K562 (cell line): Measurements from ENCODE around the gene TAMALIN. TPM values are rescaled to one million over a fixed set of nuclear protein-coding genes. Genes with fewer than 3 reads are reported as not detected.

Source experiments
- ATAC-seq: fragments of 200-7000 bp; cut with Tn5 transposase; 3 replicates; pipeline ENCODE4 v1.9.1; 2020; ENCODE audit warnings: moderate library complexity
- BruUV-seq: library from RNA; stranded (reverse); fragments of 400-500 nt; replicated peaks from 2 replicates; lab custom pipeline; 2021; lab: Mats Ljungman, UMichigan
- CTCF ChIA-PET: fragments of 300-600 bp; formaldehyde crosslinking; extraction: SDS; loops from one replicate; lab custom pipeline; 2021; ENCODE audit warnings: low intra/inter-chr PET ratio; lab: Yijun Ruan, JAX
- POLR2A ChIA-PET: fragments of 300-600, 350-650 bp; sonication (Branson Sonifier 250); formaldehyde crosslinking; extraction: SDS; loops from one replicate; lab custom pipeline; 2021; ENCODE audit warnings: antibody characterized with exemption, inconsistent platforms; lab: Yijun Ruan, JAX
- DNase-seq, 4 experiments: peaks; one replicate each; pipeline versions ENCODE4 v3.0.0 to v3.0.0-alpha.2; 2011 to 2018; ENCODE audit warnings: low spot score in 3 of 4, mixed read lengths in 3 of 4; ENCODE audit errors: extremely low read depth in 1 of 4
- FAIRE-seq: peaks from 2 replicates; lab custom pipeline; 2011; peaks lifted over from hg19 to GRCh38; lab: Jason Lieb, UNC
- H2AFZ ChIP-seq: 2 replicates; pipeline ENCODE4 v1.6.0; 2011; ENCODE audit warnings: low read depth, low read length, control low read depth, inconsistent platforms
- H3K27ac ChIP-seq: fragments of 200-600 bp; 3 replicates; pipeline ENCODE4 v1.8.0; 2011; ENCODE audit warnings: low read depth, mild to moderate bottlenecking, control low read depth, inconsistent platforms, low read length, moderate library complexity, mixed read lengths; ENCODE audit errors: extremely low read depth
- H3K27me3 ChIP-seq, 2 experiments: fragments of 300-600 bp in 1 of 2; 2 replicates in 1 of 2; 3 replicates in 1 of 2; pipeline versions ENCODE4 v1.6.0 to v1.8.0; 2011; ENCODE audit warnings: inconsistent platforms in 2 of 2, low read length in 2 of 2, mild to moderate bottlenecking in 1 of 2, mixed read lengths in 1 of 2, moderate library complexity in 1 of 2; ENCODE audit not compliant: control insufficient read depth in 2 of 2, insufficient read depth in 2 of 2
- H3K36me3 ChIP-seq: fragments of 300-600 bp; 3 replicates; pipeline ENCODE4 v1.8.0; 2011; ENCODE audit warnings: mild to moderate bottlenecking, low read length, inconsistent platforms; ENCODE audit not compliant: control insufficient read depth, insufficient read depth
- H3K4me1 ChIP-seq, 2 experiments: fragments of 200-600 bp in 1 of 2; replicated peaks in 1 of 2; 2 replicates in 1 of 2; 3 replicates in 1 of 2; pipeline versions ENCODE4 v1.5.1 to v1.8.0; 2011; ENCODE audit warnings: inconsistent platforms in 2 of 2, low read length in 2 of 2, mild to moderate bottlenecking in 1 of 2, mixed read lengths in 1 of 2, moderate library complexity in 1 of 2; ENCODE audit not compliant: control insufficient read depth in 2 of 2, insufficient read depth in 2 of 2
- H3K4me2 ChIP-seq: 2 replicates; pipeline ENCODE4 v1.6.1; 2011; ENCODE audit warnings: low read length, control low read depth, inconsistent platforms, mixed read lengths; ENCODE audit not compliant: insufficient read depth
- H3K4me3 ChIP-seq: fragments of 200-600 bp; sonication (generic), shearing (Covaris generic); 2 replicates; pipeline ENCODE4 v1.5.1; 2016; ENCODE audit warnings: control low read depth, inconsistent platforms
- H3K79me2 ChIP-seq: fragments of 200-600 bp; 3 replicates; pipeline ENCODE4 v1.8.0; 2011; ENCODE audit warnings: low read length, inconsistent platforms; ENCODE audit not compliant: control insufficient read depth, insufficient read depth
- H3K9ac ChIP-seq, 2 experiments: 2 replicates each; pipeline versions ENCODE4 v1.6.0 to v1.6.1; 2011; ENCODE audit warnings: low read depth in 2 of 2, low read length in 2 of 2, control low read depth in 1 of 2, inconsistent platforms in 1 of 2, mild to moderate bottlenecking in 1 of 2, mixed read lengths in 1 of 2; ENCODE audit not compliant: insufficient read depth in 1 of 2
- H3K9me1 ChIP-seq: one replicate; pipeline ENCODE4 v1.6.0; 2011; ENCODE audit warnings: inconsistent platforms, mild to moderate bottlenecking, low read length, moderate library complexity; ENCODE audit not compliant: control insufficient read depth, insufficient read depth
- H3K9me3 ChIP-seq: replicated peaks from 2 replicates; pipeline ENCODE4 v1.5.1; 2011; ENCODE audit warnings: low read depth, low read length, inconsistent platforms; ENCODE audit not compliant: control insufficient read depth, insufficient read depth
- H4K20me1 ChIP-seq: replicated peaks from 2 replicates; pipeline ENCODE4 v1.6.1; 2011; ENCODE audit warnings: low read length, inconsistent platforms, mixed read lengths; ENCODE audit not compliant: control insufficient read depth, insufficient read depth
- CC2D1A ChIP-seq: fragments of 450-650 bp; IDR thresholded peaks from 2 replicates; pipeline ENCODE4 v1.6.1; 2017; ENCODE audit warnings: mild to moderate bottlenecking
- JUNB ChIP-seq: fragments of 450-650 bp; formaldehyde crosslinking; conservative IDR thresholded peaks from 2 replicates; pipeline ENCODE4 v1.4.0; 2020; ENCODE audit warnings: mild to moderate bottlenecking
- L3MBTL2 ChIP-seq: fragments of 450-650 bp; IDR thresholded peaks from 2 replicates; pipeline ENCODE4 v1.6.1; 2016; ENCODE audit warnings: mild to moderate bottlenecking, moderate library complexity
- PRPF4 ChIP-seq: fragments of 200-400 bp; formaldehyde crosslinking; IDR thresholded peaks from one replicate; pipeline ENCODE4 v1.6.1; 2017; ENCODE audit warnings: low read length, low read depth, mild to moderate bottlenecking; ENCODE audit not compliant: insufficient read depth, poor library complexity, severe bottlenecking
- RB1 ChIP-seq: fragments of 450-650 bp; IDR thresholded peaks from 2 replicates; pipeline ENCODE4 v1.6.1; 2017; ENCODE audit warnings: low read depth, mild to moderate bottlenecking
- ZC3H4 ChIP-seq: sonication (generic); formaldehyde crosslinking; IDR thresholded peaks from 2 replicates; pipeline ENCODE4 v1.9.0; 2021; ENCODE audit warnings: missing genetic modification reagents, borderline replicate concordance
- ZNF24 ChIP-seq: fragments of 450-650 bp; IDR thresholded peaks from 2 replicates; pipeline ENCODE4 v1.6.1; 2016
- ZNF766 ChIP-seq: fragments of 200-800 bp; sonication (Bioruptor generic); conservative IDR thresholded peaks from 2 replicates; pipeline ENCODE4 v1.6.1; 2016; ENCODE audit warnings: missing genetic modification characterization, missing compliant biosample characterization
- ZNF77 ChIP-seq: fragments of 250-450 bp; sonication (Bioruptor Pico); IDR thresholded peaks from 2 replicates; pipeline ENCODE4 v1.5.0; 2020
- WGBS: fragments of 100-300 bp; shearing (Covaris generic); methylation state at CpG from one replicate; pipeline ENCODE4 v1.1.6; 2016; ENCODE audit warnings: low coverage, mixed read lengths; ENCODE audit not compliant: insufficient coverage; ENCODE audit errors: missing lambda C conversion rate; 5-methylcytosine and 5-hydroxymethylcytosine counted together
- in situ Hi-C: fragments of 300-500 bp; cut with MboI; formaldehyde crosslinking; loops from 4 replicates; pipeline ENCODE4 v1.15.0; 2018; ENCODE audit warnings: inconsistent platforms, mixed read lengths
- intact Hi-C: fragments of 100-400 bp; cut with micrococcal nuclease; formaldehyde crosslinking; loops from 2 replicates; pipeline ENCODE4 v1.14.2; 2022
- polyA plus RNA-seq, 8 experiments: library from polyadenylated mRNA; depleted of rRNA in 4 of 8; stranded (reverse) in 5 of 8; unstranded in 3 of 8; fragments of >200 nt; fragmentation: Nextera tagmentation in 2 of 8; fragmentation: Illumina TruSeq in 1 of 8; extraction: Ambion mirVana in 2 of 8; extraction: Trizol in 1 of 8; gene quantifications; 2 replicates each; pipeline versions ENCODE4 v1.2.1 to v1.2.3, GENCODE V29; 2011 to 2014; ENCODE audit warnings: inconsistent platforms in 1 of 8, missing spikeins in 1 of 8
- total RNA-seq, 7 experiments: library from RNA; depleted of rRNA in 6 of 7; stranded (reverse); fragments of >200 nt in 6 of 7; fragmentation: Illumina TruSeq in 2 of 7; extraction: Trizol in 2 of 7; gene quantifications; 2 replicates each; pipeline versions ENCODE4 v1.2.1 to v1.2.3, GENCODE V29; 2011 to 2021; ENCODE audit warnings: low replicate concordance in 1 of 7
- TF ChIP-seq, protein P1 (sequence below): sonication (generic); formaldehyde crosslinking; IDR thresholded peaks from 2 replicates; pipeline ENCODE4 v1.8.1; 2023; ENCODE audit warnings: mild to moderate bottlenecking, missing genetic modification reagents
- TF ChIP-seq, protein P2 (sequence below), 2 experiments: fragments of 250-450 bp in 1 of 2; fragments of 450-650 bp in 1 of 2; sonication (Bioruptor Pico) in 1 of 2; IDR thresholded peaks; 2 replicates each; pipeline versions ENCODE4 v1.6.1 to v1.8.0; 2016 to 2021; ENCODE audit warnings: mild to moderate bottlenecking in 2 of 2, moderate library complexity in 2 of 2, missing compliant biosample characterization in 1 of 2, missing genetic modification characterization in 1 of 2
- TF ChIP-seq, protein P3 (sequence below): sonication (generic); formaldehyde crosslinking; IDR thresholded peaks from 2 replicates; pipeline ENCODE4 v1.8.1; 2023; ENCODE audit warnings: mild to moderate bottlenecking, missing genetic modification reagents
- TF ChIP-seq, protein P4 (sequence below): fragments of 450-650 bp; formaldehyde crosslinking; IDR thresholded peaks from 2 replicates; pipeline ENCODE4 v1.4.0; 2020; ENCODE audit warnings: mild to moderate bottlenecking, moderate library complexity

Gene TAMALIN
- total and polyA plus RNA-seq, 9 of the 15 experiments (the other 6 are each of a cell fraction or from before 2014, with no cell fraction given), result 0.74 to 2.2 (median 1.5) TPM; not detected in 2

DNA sequence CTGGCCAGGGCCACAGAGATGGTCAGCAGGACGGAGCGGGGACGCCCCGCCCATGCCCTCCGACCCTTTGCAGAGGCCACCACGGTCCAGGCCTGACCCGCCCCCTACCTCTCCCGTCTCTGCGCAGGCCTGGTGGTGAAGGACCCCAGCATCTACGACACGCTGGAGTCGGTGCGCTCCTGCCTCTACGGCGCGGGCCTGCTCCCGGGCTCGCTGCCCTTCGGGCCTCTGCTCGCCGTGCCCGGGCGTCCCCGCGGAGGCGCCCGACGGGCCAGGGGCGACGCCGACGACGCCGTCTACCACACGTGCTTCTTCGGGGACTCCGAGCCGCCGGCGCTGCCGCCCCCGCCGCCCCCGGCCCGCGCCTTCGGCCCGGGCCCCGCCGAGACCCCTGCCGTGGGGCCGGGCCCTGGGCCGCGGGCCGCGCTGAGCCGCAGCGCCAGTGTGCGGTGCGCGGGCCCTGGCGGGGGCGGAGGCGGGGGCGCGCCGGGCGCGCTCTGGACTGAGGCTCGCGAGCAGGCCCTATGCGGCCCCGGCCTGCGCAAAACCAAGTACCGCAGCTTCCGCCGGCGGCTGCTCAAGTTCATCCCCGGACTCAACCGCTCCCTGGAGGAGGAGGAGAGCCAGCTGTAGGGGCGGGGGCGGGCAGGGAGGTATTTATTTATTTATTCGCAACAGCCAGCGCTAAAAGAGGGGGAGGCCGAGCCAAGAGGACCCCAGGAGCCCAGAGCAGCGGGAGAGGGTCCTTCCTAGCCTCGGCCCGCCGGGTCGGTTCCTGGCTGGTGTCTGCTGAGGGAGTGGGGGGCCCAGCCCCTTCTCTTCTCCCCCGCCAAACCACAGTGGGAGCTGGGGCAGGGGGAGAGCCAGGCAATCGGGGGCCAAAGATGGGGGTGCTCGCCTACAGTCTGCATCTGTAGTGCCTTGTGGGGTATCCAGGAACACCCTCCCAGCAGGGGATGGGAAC is 8.1 kb downstream of the TAMALIN start:
- intact Hi-C loops, result no loop called here
- Histone ChIP-seq H3K9me1 (no peaks in the 10 kb centered on the region), H2AFZ (no peak overlapping the region), H3K4me2 (no peak overlapping the region), H3K9ac (no peak overlapping the region), H3K27me3 (no peaks in the 10 kb centered on the region; a peak in 1 of 5 replicates), H3K27ac (no peak overlapping the region), H3K4me3 (no peak overlapping the region), H3K79me2 (no peaks in the 10 kb centered on the region), H4K20me1 (no peaks in the 10 kb centered on the region), H3K9me3 (no peaks in the 10 kb centered on the region), H3K36me3 (no peaks in the 10 kb centered on the region), H3K4me1 (peaks cover 12 to 13% of the 10 kb centered on the region in 2 experiments)
- ChIA-PET CTCF (no interaction called here), POLR2A (no interaction called here)
- ATAC-seq (no peak), FAIRE-seq (no peak), DNase-seq (no peak)
- TF ChIP-seq ZNF766 (CRISPR knock-in tag) (no peak), ZNF77 (CRISPR knock-in tag) (no peak), PRPF4 (no peak), ZNF24 (no peak), RB1 (no peak), L3MBTL2 (no peak), ZC3H4 (CRISPR knock-in tag) (no peak), JUNB (CRISPR knock-in tag) (no peak), CC2D1A (no peak)
- TF ChIP-seq, protein P1, sequence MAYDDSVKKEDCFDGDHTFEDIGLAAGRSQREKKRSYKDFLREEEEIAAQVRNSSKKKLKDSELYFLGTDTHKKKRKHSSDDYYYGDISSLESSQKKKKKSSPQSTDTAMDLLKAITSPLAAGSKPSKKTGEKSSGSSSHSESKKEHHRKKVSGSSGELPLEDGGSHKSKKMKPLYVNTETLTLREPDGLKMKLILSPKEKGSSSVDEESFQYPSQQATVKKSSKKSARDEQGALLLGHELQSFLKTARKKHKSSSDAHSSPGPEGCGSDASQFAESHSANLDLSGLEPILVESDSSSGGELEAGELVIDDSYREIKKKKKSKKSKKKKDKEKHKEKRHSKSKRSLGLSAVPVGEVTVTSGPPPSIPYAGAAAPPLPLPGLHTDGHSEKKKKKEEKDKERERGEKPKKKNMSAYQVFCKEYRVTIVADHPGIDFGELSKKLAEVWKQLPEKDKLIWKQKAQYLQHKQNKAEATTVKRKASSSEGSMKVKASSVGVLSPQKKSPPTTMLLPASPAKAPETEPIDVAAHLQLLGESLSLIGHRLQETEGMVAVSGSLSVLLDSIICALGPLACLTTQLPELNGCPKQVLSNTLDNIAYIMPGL (CRISPR knock-in tag), result no peak
- TF ChIP-seq, protein P2, sequence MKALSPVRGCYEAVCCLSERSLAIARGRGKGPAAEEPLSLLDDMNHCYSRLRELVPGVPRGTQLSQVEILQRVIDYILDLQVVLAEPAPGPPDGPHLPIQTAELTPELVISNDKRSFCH (CRISPR knock-in tag; IDR thresholded peaks at IDR 0.05), result no peak
- TF ChIP-seq, protein P2 (tag; IDR thresholded peaks at IDR 0.05), result no peak
- TF ChIP-seq, protein P3, sequence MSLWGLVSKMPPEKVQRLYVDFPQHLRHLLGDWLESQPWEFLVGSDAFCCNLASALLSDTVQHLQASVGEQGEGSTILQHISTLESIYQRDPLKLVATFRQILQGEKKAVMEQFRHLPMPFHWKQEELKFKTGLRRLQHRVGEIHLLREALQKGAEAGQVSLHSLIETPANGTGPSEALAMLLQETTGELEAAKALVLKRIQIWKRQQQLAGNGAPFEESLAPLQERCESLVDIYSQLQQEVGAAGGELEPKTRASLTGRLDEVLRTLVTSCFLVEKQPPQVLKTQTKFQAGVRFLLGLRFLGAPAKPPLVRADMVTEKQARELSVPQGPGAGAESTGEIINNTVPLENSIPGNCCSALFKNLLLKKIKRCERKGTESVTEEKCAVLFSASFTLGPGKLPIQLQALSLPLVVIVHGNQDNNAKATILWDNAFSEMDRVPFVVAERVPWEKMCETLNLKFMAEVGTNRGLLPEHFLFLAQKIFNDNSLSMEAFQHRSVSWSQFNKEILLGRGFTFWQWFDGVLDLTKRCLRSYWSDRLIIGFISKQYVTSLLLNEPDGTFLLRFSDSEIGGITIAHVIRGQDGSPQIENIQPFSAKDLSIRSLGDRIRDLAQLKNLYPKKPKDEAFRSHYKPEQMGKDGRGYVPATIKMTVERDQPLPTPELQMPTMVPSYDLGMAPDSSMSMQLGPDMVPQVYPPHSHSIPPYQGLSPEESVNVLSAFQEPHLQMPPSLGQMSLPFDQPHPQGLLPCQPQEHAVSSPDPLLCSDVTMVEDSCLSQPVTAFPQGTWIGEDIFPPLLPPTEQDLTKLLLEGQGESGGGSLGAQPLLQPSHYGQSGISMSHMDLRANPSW (CRISPR knock-in tag), result no peak
- TF ChIP-seq, protein P4, sequence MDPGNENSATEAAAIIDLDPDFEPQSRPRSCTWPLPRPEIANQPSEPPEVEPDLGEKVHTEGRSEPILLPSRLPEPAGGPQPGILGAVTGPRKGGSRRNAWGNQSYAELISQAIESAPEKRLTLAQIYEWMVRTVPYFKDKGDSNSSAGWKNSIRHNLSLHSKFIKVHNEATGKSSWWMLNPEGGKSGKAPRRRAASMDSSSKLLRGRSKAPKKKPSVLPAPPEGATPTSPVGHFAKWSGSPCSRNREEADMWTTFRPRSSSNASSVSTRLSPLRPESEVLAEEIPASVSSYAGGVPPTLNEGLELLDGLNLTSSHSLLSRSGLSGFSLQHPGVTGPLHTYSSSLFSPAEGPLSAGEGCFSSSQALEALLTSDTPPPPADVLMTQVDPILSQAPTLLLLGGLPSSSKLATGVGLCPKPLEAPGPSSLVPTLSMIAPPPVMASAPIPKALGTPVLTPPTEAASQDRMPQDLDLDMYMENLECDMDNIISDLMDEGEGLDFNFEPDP, result no peak
- in situ Hi-C loops, result loop anchor here (25.0 kb wide), 1 partner anchor 603 kb away; the partner anchor contains the start of gene SLC4A8
- BruUV-seq, result no TSS peak
- 86% methylated on average over 16 of the region's 93 CpGs for WGBS
